IgD-negative memory B cell (primary cell): Measurements from ENCODE around the gene ATE1. TPM values are rescaled to one million over a fixed set of nuclear protein-coding genes. Genes with fewer than 3 reads are reported as not detected.
"Not testable (repeated sequence)": the region's sequence is repeated elsewhere in the genome, so short reads cannot be mapped to it uniquely, and the experiment has no call there.

Experiments used
- H3K27ac Mint-ChIP-seq, 3 donors: one replicate each; pipeline ENCODE4 v1.8.0; 2020 to 2022; ENCODE audit warnings: mild to moderate bottlenecking in 3 of 3, mixed read lengths in 3 of 3, moderate library complexity in 1 of 3
- H3K27me3 Mint-ChIP-seq: one replicate; pipeline ENCODE4 v1.8.0; 2021; ENCODE audit warnings: mixed read lengths
- H3K36me3 Mint-ChIP-seq: one replicate; pipeline ENCODE4 v1.8.0; 2020; ENCODE audit warnings: mild to moderate bottlenecking, mixed read lengths
- H3K4me1 Mint-ChIP-seq, 3 donors: one replicate each; pipeline ENCODE4 v1.8.0; 2020 to 2022; ENCODE audit warnings: mixed read lengths in 3 of 3, mild to moderate bottlenecking in 1 of 3
- H3K4me3 Mint-ChIP-seq, 4 donors: one replicate each; pipeline ENCODE4 v1.8.0; 2020 to 2022; ENCODE audit warnings: mild to moderate bottlenecking in 4 of 4, mixed read lengths in 4 of 4, moderate library complexity in 3 of 4
- H3K9me3 Mint-ChIP-seq, 3 donors: one replicate each; pipeline ENCODE4 v1.8.0; 2020 to 2021; ENCODE audit warnings: mixed read lengths in 3 of 3, mild to moderate bottlenecking in 1 of 3
- polyA plus RNA-seq: library from polyadenylated mRNA; unstranded; fragments of 300-500 nt; fragmentation: Illumina TruSeq; gene quantifications from one replicate; pipeline ENCODE4 v1.2.3, GENCODE V29; 2021

Gene ATE1
- polyA plus RNA-seq, 1 donor from 2014 or later: 20.2 TPM

- H3K4me3 Mint-ChIP-seq: no peak overlapping the region
- no peaks in the 10 kb centered on the region for H3K4me1 Mint-ChIP-seq
- no peak overlapping the region for H3K27ac Mint-ChIP-seq
- peaks cover 2% of the 10 kb centered on the region for H3K27me3 Mint-ChIP-seq
- H3K9me3 Mint-ChIP-seq: peaks cover 1 to 8% (median 6%) of the 10 kb centered on the region in 3 donors
- peaks cover 2% of the 10 kb centered on the region for H3K36me3 Mint-ChIP-seq
Measured at GRCh38 chr10:121715969-121716368, 211.9 kb downstream of the ATE1 start.

- peaks cover 2% of the 10 kb centered on the region for H3K36me3 Mint-ChIP-seq
- H3K27ac Mint-ChIP-seq: peak overlapping the region in 1 of 3 donors; percentile 20
- no peak overlapping the region for H3K4me3 Mint-ChIP-seq
- H3K27me3 Mint-ChIP-seq: peaks cover 4% of the 10 kb centered on the region
- peaks cover under 1 to 7% (median 6%) of the 10 kb centered on the region in 3 donors for H3K9me3 Mint-ChIP-seq
- H3K4me1 Mint-ChIP-seq: no peaks in the 10 kb centered on the region
Measured at GRCh38 chr10:121715076-121715475, 212.8 kb downstream of the ATE1 start.

GRCh38 chr10:121713486-121713885, 214.3 kb downstream of the ATE1 start:
- Mint-ChIP-seq H3K9me3 (peaks cover 0 to 6% (median under 1%) of the 10 kb centered on the region in 3 donors), H3K36me3 (peaks cover 2% of the 10 kb centered on the region), H3K27ac (no peak overlapping the region), H3K4me3 (no peak overlapping the region), H3K27me3 (peaks cover 4% of the 10 kb centered on the region), H3K4me1 (no peaks in the 10 kb centered on the region)

GRCh38 chr10:121710971-121711370, 216.9 kb downstream of the ATE1 start:
- no peaks in the 10 kb centered on the region for H3K4me1 Mint-ChIP-seq
- no peak overlapping the region for H3K4me3 Mint-ChIP-seq
- H3K9me3 Mint-ChIP-seq: peaks cover 0 to 6% (median 0%) of the 10 kb centered on the region in 3 donors
- no peak overlapping the region for H3K27ac Mint-ChIP-seq
- H3K36me3 Mint-ChIP-seq: no peaks in the 10 kb centered on the region
- peaks cover 6% of the 10 kb centered on the region for H3K27me3 Mint-ChIP-seq

- Mint-ChIP-seq H3K27me3 (peaks cover 6% of the 10 kb centered on the region), H3K4me1 (no peaks in the 10 kb centered on the region), H3K9me3 (peaks cover 0 to 6% (median 0%) of the 10 kb centered on the region in 3 donors), H3K4me3 (no peak overlapping the region), H3K27ac (no peak overlapping the region), H3K36me3 (no peaks in the 10 kb centered on the region)
Measured at GRCh38 chr10:121710207-121710606, 217.6 kb downstream of the ATE1 start.

GRCh38 chr10:121709675-121710073, 218.2 kb downstream of the ATE1 start:
- no peaks in the 10 kb centered on the region for H3K36me3 Mint-ChIP-seq

GRCh38 chr10:121708728-121709674, 218.8 kb downstream of the ATE1 start:
- no peak overlapping the region for H3K4me3 Mint-ChIP-seq
- no peak overlapping the region for H3K27ac Mint-ChIP-seq
- H3K4me1 Mint-ChIP-seq: no peaks in the 10 kb centered on the region
- peaks cover 0 to 6% (median 0%) of the 10 kb centered on the region in 3 donors for H3K9me3 Mint-ChIP-seq
- peaks cover 6% of the 10 kb centered on the region for H3K27me3 Mint-ChIP-seq
- H3K36me3 Mint-ChIP-seq: no peaks in the 10 kb centered on the region

More at GRCh38 chr10:121709675-121710073, 218.2 kb downstream of the ATE1 start:
- Mint-ChIP-seq H3K27ac (no peak overlapping the region), H3K4me3 (no peak overlapping the region), H3K4me1 (no peaks in the 10 kb centered on the region), H3K27me3 (peaks cover 6% of the 10 kb centered on the region), H3K9me3 (peaks cover 0 to 6% (median 0%) of the 10 kb centered on the region in 3 donors)

- Mint-ChIP-seq H3K36me3 (no peaks in the 10 kb centered on the region), H3K9me3 (peaks cover 1 to 8% (median 4%) of the 10 kb centered on the region in 3 donors), H3K27ac (no peak overlapping the region), H3K4me3 (no peak overlapping the region), H3K4me1 (no peaks in the 10 kb centered on the region), H3K27me3 (no peaks in the 10 kb centered on the region)
Measured at GRCh38 chr10:121702351-121703320, 225.2 kb downstream of the ATE1 start.

- Mint-ChIP-seq H3K9me3 (peaks cover 2 to 8% (median 7%) of the 10 kb centered on the region in 3 donors), H3K4me1 (peaks cover 0 to 2% (median 0%) of the 10 kb centered on the region in 3 donors), H3K27ac (no peak overlapping the region), H3K36me3 (no peaks in the 10 kb centered on the region), H3K27me3 (no peaks in the 10 kb centered on the region), H3K4me3 (no peak overlapping the region)
Measured at GRCh38 chr10:121700416-121700815, 227.4 kb downstream of the ATE1 start.

GRCh38 chr10:121699703-121700102, 228.1 kb downstream of the ATE1 start:
- not testable (repeated sequence) for H3K36me3 Mint-ChIP-seq, H3K4me3 Mint-ChIP-seq, H3K9me3 Mint-ChIP-seq, H3K27ac Mint-ChIP-seq, H3K27me3 Mint-ChIP-seq, H3K4me1 Mint-ChIP-seq

- H3K27ac Mint-ChIP-seq: no peak overlapping the region
- H3K27me3 Mint-ChIP-seq: no peaks in the 10 kb centered on the region
- peaks cover 2 to 8% (median 7%) of the 10 kb centered on the region in 3 donors for H3K9me3 Mint-ChIP-seq
- peaks cover 0 to 2% (median 0%) of the 10 kb centered on the region in 3 donors for H3K4me1 Mint-ChIP-seq
- H3K4me3 Mint-ChIP-seq: no peak overlapping the region
- H3K36me3 Mint-ChIP-seq: no peaks in the 10 kb centered on the region
Measured at GRCh38 chr10:121698902-121699301, 228.9 kb downstream of the ATE1 start.

- Mint-ChIP-seq H3K27ac (no peak overlapping the region), H3K4me1 (peaks cover 0 to 2% (median 0%) of the 10 kb centered on the region in 3 donors), H3K27me3 (no peaks in the 10 kb centered on the region), H3K36me3 (no peaks in the 10 kb centered on the region), H3K4me3 (no peak overlapping the region), H3K9me3 (peaks cover 2 to 8% (median 7%) of the 10 kb centered on the region in 3 donors)
Measured at GRCh38 chr10:121698336-121698735, 229.5 kb downstream of the ATE1 start.

- no peaks in the 10 kb centered on the region for H3K36me3 Mint-ChIP-seq
- H3K9me3 Mint-ChIP-seq: peaks cover 2 to 8% (median 7%) of the 10 kb centered on the region in 3 donors
- peaks cover 1% of the 10 kb centered on the region for H3K27me3 Mint-ChIP-seq
- peaks cover 0 to 2% (median 0%) of the 10 kb centered on the region in 3 donors for H3K4me1 Mint-ChIP-seq
- H3K4me3 Mint-ChIP-seq: no peak overlapping the region
- no peak overlapping the region for H3K27ac Mint-ChIP-seq
Measured at GRCh38 chr10:121696854-121697253, 231.0 kb downstream of the ATE1 start.

GRCh38 chr10:121695731-121696464, 231.9 kb downstream of the ATE1 start:
- Mint-ChIP-seq H3K27me3 (peaks cover 1% of the 10 kb centered on the region), H3K27ac (no peak overlapping the region), H3K4me3 (no peak overlapping the region), H3K4me1 (peaks cover 0 to 2% (median 0%) of the 10 kb centered on the region in 3 donors), H3K9me3 (peaks cover 2 to 8% (median 7%) of the 10 kb centered on the region in 3 donors), H3K36me3 (no peaks in the 10 kb centered on the region)
